ENCODE results near the gene RCOR1.

The RCOR1 gene

DNA sequence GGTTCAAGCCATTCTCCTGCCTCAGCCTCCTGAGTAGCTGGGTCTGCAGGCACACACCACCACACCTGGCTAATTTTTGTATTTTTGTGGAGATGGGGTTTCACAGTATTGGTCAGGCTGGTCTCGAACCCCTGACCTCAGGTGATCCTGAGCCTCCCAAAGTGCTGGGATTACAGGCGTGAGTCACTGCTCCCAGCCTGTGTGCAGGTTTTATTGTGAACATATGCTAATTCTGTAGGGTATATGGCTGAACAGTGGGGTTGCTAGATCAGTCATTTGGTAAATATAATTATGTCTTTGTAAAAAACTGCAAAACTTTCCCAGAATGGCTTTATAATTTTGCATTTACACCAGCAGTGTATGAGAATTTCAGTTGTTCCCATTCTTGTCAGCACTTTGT is 85.9 kb downstream of the RCOR1 start:
- no peak for DNase-seq (ENCODE audit: low read depth)

DNA sequence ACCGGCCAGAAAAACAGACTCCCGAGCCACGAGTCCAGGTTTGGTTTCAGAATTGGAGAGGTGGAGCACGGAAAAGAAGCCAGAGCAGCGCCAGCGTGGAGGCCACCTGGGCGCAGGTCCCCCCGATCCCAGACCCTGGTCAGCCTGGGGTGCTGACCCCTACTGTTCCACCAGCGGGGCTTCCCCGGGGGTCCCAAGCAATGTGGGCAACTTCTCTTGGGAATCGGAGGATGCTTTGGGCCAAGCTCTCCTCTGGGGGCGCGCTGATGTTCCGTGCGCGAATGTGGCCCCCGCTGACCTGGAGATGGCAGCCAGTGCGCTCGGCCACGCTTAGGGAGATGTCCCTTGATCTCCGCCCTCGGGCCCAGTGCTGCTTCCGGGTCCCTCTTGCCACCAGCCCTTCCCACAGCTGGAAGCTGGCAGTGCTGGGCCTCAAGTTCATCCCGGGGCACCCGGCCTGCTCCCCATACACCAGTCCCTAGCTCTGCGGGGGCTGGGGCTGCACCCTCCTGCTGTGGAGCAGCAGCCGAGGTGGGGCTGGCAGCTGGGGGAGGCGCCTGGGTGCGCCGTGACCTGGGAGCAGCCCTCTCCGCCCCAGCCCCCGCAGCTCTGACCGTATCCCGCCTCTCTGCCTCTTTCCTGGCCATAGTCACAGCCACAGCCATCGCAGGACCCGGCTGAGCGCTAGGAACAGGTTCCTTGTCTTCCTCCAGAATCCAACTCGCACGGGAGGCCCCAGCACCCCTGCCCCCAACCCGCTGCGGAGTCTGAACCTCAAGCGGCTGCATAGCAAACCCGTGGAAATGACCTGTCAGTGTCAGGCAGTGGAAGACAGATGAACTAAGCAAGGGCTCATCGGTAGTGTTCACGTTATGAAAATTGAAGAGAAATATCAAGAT is 91.2 kb downstream of the RCOR1 start:
- DNase-seq (ENCODE audit: low read depth), result no peak

DNA sequence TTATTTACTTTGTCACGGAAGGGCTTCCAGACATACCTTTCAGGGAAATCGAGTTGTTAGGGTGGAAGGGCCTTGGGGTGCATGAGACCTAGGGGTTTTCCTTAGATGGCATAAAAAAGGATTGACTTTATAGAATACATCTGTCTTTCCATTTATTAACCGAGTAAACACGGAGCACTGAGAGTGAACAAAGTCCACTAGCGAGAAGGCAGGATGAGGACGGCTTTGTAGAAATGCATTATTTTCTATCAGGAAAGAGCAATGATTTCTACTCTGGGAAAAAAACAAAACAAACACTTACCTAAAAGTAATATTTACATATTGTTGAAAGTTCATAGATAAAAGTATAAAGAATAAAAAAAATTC is 91.8 kb downstream of the RCOR1 start:
- no peak for DNase-seq (ENCODE audit: low read depth)

DNA sequence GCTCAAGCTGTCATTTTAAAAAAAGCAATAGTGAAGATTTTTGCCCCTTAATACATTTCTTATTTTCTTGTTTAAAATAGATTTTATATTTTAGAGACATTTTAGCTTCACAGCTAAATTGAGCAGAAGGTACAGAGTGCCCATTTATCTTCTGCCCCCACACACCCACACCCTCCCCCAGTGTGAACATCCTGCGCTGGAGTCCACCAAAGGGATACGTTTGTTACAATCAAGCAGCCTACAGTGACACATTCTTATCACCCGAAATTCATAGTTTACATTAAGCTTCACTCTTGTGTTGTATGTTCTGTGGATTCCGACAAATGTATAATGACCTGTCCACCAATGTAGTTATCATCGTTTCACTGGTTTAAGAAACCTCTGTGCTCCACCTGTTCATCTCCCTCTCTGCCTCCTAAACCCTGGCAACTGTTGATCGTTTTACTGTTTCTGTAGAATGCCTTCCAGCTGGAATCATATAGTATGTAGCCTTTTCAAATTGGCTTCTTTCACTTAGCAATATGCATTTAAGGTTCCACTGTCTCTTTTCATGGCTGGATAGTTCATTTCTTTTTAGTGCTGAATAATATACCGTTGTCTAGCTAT is 93.8 kb downstream of the RCOR1 start:
- DNase-seq (ENCODE audit: low read depth), result no peak

DNA sequence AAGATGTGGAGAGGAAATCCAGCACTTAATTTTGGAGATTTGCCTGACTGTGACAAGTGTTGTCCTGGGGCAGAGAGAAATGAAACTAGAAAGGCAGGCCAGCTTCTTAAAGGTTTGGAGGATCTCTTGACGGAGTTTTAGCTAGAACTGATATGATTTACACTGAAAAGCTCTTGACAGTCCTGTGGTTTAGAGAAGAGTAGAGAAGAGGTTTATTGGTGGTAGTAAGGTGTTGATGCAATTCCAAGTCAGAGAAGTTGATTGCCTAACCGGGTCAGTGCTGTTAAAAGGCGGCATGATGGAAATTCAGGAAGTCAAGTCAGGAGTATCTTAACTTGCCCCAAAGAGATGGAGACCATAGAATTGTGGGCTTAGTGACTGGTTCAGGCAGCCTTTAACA is 95.8 kb downstream of the RCOR1 start:
- no peak for DNase-seq (ENCODE audit: low read depth)

DNA sequence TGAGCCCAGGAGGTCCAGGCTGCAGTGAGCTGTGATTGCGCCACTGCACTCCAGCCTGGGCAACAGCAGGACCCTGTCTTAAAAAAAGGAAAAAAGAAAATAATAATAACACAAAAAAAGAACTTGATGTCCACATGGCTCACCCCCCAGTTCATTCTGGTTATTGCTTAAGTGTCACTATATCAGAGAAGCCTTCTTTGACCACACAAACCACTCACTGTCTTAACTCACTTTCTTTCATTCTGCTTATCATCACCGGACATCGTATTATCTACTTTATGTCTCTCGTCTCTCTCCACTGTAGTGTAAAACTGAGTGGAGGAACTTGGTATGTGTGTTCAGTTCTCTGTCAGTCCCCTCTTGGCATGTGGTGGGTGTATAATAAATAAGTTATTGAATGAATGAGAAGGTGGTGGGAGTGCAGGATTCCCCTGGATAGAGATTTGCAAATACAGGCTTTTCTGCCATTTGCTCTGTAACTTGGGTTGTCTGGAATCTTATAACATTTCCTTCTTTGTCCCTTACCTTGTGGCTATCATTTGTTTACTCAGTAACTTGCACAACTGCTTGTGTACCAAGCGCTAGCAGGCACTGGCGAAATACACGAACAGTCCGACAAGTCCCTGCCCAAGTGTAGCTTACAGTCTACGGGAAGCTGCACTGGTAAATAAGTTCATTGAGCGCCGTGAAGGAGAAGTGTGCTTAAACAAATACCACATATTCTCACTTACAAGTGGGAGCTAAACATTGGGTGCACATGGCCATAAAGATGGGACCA is 98.2 kb downstream of the RCOR1 start:
- no peak for DNase-seq (ENCODE audit: low read depth)

DNA sequence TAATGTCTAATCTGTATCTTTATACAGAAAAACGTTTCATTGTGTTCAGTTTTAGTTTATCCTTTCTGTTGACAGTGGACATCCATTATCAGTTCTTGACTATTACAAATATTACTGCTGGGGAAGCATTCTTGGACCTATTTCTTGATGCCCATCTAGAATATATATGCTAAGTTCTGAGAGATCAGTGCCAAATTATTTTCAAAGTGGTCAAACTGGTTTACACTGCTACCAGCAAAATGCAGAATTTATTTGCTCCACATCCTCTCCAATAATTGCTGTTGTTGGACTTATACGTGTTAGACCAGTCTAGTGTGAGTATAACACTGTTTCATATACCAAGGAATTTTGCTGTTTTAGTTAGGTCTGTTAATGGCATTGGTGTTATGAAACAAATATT is 99.3 kb downstream of the RCOR1 start:
- no peak for DNase-seq (ENCODE audit: low read depth)

DNA sequence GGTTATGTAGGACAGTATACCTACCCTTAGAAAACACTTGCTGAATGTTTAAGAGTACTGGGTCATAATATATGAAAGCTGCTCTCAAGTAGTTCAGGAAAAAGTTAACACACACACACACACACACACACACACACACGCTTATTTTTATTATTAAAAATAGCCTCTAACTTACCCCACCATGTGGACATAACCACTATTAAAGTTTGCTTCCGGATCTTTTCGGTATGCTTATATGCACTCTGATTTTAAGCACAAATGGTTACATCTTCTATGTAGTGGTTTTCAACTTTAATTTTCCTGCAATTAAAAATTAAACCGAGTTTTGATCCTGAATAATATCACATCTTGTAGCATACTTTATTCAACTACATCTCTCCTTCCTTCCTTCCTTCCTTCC is 99.9 kb downstream of the RCOR1 start:
- no peak for DNase-seq (ENCODE audit: low read depth)

DNA sequence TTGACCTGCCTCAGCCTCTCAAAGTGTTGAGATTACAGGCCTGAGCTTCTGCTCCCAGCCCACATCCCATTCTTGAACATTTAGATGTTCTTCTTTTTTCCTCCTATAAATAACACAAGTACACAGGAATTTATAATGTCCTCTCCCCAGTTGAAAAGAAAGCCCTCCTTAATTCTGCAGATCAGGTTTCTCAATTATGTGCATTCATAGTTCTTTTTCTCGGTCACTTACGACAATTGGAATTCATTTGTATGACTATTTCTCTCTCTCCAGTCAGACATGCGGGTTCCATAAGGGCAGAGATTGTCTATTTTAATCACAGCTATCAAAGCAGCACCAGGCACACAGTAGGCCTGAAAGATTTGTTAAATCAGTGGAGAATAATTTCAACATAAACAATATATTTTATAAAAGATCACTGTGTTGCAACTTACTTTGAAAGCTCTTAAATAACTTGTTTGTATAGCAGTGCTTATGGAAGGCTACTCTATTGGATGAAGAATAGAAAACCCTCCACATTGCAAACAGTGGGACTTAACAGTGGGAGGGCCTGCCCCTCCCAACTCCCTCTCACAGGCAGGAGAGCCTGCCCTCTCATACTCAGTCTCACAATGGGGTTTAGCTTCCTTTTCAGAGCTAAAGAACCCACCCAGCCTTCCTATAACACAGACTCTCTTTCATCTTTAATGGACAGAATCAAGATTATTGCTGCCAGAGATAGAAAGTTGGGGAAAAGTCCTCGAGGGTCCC is 100.7 kb downstream of the RCOR1 start:
- DNase-seq (ENCODE audit: low read depth), result no peak

DNA sequence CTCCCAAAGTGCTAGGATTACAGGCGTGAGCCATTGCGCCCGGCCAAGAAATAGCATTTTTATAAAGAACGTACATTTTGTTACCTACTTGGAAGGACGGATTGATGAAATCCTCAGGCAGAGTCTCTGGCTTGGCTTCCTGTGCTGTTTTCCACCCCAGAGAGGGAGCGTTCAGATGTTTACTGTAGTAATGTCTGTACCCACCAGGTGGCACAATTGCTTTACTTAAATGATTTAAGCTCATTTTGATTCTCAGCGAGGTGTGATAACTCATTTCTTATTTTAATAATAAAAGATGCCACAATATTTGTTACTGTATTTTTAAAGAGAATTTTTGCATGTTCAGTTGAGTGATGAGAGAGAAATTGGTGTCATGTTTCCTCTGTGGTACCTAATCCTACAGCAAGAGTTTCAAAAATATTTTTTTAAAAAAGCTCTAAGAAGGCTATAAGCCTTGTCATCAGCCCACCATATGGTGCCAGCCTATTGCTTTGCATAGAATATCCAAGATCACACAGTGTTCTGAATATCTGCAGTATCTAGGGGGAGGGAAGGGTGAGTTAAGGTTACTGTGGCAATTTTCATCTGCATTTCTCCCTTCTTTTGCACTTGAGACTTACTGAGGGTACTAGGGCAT is 102.2 kb downstream of the RCOR1 start:
- no peak for DNase-seq (ENCODE audit: low read depth)

DNA sequence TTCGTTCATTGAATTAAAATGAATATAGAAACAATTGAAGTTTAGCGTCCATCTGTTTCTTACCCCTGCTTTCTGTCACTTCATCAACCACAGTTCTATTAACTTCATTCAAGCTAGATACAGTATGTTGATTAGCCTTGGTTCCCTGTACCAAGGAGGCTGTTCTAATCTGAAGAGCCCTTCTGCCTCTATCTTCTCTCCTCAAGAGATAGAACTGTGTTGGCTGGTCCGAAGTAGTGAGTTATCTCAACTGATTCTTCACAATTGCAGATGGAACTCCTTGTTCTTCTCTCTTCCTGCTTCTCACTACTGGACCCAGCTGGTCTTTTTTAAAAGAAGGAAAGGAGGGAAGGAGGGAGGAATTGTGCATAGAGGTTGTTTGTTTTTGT is 102.7 kb downstream of the RCOR1 start:
- no peak for DNase-seq (ENCODE audit: low read depth)

DNA sequence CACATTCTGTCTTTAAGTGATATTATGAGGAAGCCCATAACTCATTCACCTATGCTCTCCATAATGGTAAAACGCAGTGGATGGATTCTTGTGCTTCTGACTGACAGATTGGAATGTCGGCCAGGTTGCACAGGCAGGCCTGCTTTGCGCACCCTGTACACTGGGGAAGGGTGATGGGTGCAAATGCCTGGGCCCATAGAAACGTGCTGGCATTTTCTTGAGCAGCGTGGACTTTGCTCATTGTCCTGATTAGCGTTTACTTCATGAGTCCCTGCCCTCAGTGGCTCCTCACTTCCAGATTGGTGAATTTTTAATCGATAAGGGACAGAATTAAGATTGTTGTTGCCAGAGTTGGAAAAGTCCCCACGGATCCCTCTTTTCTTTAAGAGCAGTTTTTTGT is 103.9 kb downstream of the RCOR1 start:
- no peak for DNase-seq (ENCODE audit: low read depth)

DNA sequence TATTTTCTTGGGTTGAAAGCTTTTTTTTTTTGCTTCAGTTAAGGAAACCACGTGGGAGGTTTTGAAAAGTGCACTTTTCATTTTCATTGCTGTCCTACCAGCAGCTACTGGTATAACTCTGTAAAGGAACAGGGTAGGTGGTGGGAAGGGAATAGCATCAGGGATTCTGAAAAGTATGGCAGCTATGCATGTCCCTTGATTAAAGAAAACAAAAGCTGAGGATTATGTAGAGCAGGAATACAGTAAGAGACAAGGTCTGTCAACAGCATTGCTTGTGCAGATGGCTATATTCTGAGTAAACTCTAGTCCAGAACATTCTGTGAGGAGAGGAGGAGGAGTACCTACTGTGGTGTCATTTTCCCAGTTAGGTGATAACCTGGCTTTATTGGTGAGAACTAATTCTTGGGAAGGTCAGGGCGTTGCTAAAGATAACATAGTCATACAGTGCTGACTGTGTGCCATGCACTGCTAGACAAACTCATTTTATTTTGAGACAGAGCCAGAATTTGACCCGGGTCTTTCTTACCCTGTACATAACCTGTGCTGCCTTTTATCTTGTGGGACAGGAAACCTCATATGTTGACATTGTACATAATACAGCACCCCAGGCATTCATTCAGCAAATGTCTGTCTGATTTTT is 104.5 kb downstream of the RCOR1 start:
- DNase-seq (ENCODE audit: low read depth), result no peak

DNA sequence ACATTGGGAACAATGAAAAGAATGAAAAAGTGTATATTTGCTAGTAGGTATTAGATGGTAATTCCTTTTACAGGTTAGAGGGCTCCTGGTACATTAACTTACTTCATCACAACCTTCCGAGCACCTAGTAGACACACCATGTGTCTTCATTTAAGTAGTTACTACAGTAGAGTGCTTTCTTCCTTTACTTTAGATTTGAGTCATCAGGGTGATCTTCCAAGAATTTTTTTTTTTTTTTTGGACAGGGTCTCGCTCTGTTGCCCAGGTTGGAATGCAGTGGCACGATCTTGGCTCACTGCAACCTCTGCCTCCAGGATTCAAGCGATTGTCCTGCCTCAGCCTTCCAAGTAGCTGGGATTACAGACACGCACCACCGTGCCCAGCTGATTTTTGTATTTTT is 105.1 kb downstream of the RCOR1 start:
- DNase-seq (ENCODE audit: low read depth), result no peak

DNA sequence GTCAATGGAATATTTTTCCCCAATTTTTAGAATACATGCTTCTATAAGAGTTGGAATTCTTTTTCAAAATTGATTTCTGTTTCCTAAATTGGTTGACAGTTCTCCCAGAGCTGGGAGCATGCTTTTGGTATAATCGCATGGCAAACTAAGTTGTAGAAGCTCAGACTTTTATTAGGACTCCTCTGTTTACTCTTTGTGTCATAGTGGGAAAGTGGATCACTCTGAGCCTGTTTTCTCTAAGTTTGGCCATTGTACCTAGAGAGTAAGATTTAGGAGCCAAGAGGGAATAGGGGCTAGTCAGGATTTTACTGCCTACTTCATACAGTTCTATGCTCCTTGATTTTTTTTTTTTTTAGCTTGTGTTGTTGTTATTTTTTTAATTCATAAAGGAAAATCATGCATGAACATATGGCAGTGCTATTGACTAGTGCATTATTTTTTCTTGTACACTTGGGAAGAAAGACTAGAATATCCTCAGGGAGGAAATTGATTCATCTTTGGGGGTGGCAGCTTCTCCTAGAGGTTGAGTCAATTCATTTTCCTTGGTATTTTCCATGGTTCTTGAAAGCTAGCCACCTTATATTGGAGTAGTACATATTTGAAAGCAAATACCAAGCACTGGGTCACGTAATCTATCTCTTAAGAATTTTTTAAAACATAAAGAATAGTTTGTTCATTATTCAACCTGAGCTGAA is 107.1 kb downstream of the RCOR1 start:
- DNase-seq (ENCODE audit: low read depth), result no peak

DNA sequence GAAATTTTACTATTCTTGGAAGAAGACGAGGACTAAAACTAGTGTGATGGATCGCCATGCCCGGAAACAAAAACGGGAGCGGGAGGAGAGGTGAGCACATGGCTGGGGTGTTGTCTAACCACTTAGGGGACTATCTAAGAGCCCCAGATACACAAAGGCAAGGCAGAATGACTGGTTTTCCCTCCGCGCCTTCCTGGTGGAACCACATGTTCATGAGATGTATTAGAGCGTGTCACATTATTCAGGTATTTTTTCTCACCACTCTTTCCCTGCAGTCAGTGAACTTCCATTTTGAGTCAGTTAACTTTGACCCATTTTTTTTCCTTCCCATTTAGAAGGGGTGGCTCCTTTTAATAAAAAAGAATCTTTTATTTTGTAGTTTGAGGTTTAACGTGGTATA is 116.0 kb downstream of the RCOR1 start:
- DNase-seq (ENCODE audit: low read depth), result no peak

DNA sequence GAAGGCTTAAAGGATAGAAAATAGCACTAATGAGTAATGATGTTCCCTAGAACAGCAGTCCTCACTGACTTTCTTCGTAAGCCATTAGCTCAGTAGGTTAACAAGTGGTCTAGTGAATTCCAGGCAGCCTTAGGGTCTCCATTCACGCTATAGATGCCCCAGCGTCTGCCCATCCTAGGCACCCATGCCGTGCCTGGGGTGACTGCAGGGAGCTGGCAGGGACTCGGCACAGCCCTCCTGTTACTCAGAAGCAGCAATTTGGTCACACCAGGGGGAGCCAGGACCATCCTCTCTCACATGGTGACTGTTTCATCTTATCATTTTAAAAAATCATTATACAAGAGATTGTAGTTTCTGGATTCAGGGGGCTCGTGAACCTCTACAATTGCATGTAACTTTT is 118.8 kb downstream of the RCOR1 start:
- no peak for DNase-seq (ENCODE audit: low read depth)

DNA sequence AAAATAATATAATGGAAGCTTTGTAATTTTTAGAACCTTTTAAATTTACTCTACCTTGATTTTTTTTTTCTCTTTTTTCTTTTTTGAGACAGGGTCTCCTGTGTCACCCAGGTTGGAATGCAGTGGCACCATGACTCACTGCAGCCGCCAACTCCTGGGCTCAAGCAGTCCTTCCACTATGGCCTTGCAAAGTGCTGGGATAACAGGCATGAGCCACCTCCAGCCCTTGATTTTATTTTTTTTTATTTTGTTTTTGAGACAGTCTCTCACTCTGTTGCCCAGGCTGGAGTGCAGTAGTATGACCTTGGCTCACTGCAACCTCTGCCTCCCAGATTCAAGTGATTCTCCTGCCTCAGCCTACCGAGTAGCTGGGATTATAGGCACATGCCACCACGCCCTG is 119.5 kb downstream of the RCOR1 start:
- no peak for DNase-seq (ENCODE audit: low read depth)

DNA sequence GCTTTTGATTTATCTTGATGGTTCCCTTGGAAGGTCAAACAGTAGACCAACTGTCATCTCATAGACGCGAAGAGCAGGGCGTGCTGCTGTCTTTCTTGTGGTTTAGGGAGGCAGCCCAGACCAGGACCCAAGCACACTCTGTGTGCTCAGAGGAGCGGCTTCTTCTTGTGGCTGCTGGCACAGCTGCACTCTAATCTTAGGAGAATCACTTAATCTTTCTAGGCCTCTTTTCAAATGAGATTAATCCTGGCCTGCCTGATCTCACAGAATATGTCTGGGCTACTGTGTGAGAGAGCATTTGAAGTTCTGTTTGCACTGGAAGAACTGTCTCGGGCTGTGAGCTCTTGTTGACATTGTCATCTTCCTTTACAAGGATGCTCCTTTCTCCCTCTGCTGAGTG is 124.8 kb downstream of the RCOR1 start:
- DNase-seq (ENCODE audit: low read depth), result no peak

DNA sequence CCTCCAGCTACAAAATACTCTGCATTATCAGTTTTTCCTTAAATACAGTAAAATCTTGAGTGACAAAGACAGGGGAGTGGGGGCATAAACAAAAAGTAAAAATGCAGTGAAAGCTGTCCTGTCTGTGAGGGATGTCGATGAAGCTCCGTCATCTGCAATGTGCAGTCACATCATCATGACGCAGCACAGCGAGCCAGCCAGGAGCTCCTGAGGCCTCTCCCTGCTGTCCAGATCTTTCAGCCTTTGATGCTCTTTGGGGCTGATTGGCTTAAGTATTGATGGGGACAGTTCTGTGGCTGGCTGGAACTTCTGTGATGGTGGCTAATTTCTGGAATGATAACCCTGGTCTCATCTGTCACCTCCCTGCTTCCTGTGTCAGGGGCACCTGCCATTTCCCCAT is 130.2 kb downstream of the RCOR1 start:
- no peak for DNase-seq (ENCODE audit: low read depth)

DNA sequence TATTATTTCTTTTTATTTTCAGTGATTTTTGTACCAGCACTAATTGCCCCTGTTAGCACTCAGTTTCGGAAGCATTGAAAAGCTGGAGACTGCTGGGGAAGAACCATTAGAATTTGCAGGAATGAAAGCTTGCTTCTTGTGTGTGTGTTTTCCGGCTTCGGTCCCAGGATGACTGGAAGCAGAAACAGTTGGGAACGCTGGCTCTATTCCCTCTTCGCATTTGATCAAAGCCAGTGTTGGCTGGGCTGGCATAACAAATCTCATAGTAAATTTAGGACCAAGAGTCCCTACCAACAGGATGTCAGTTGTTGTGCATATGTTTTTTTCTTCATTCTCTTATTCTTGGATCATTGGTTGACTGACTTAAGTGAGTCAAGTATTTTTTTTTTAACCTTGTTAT is 131.2 kb downstream of the RCOR1 start:
- no peak for DNase-seq (ENCODE audit: low read depth)
